ENCODE measurements around the gene RAB3IL1.

GRCh38 chr11:61854966-61855714 lies 62.2 kb downstream of the RAB3IL1 start:
- TF ChIP-seq CTCF (IDR thresholded peaks at IDR 0.05 in 2 of 3, conservative IDR thresholded peaks at IDR 0.05 in 1 of 3; ENCODE audit: borderline replicate concordance in 1 of 3, insufficient read depth in 1 of 3, low read depth in 2 of 3, low read length in 2 of 3) = no peak
- TF ChIP-seq SP1 (IDR thresholded peaks at IDR 0.05; ENCODE audit: low read depth) = no peak
- no peak for TF ChIP-seq ZFX (IDR thresholded peaks at IDR 0.05)
- no peak for TF ChIP-seq POLR2AphosphoS5 (IDR thresholded peaks at IDR 0.05; ENCODE audit: low read depth, low read length)
- no peak for TF ChIP-seq EZH2phosphoT487 (IDR thresholded peaks at IDR 0.05; ENCODE audit: borderline replicate concordance)
- TF ChIP-seq EZH2 (IDR thresholded peaks at IDR 0.05) = no peak

Data from HCT116 (cell line).